ENCODE measurements around the gene ALG10B. TPM values are rescaled to one million over a fixed set of nuclear protein-coding genes. Genes with fewer than 3 reads are reported as not detected.
A peak's percentile ranks its signal among the peaks of the same experiment; 100 is the strongest.

The ALG10B gene
- total RNA-seq (10 to 100 TPM in 3 of 9 donors, 1 to 10 TPM in 6; 4.2 to 14.9 (median 7.9) TPM), polyA plus RNA-seq (1 to 10 TPM; 1.0 to 5.1 (median 1.2) TPM)
- long read RNA-seq, donor 1: 0 reads
- long read RNA-seq, donor 2, full-length matches to known transcripts: 2 of 2 reads
- long read RNA-seq, donor 2, partial matches to known transcripts: 0 of 2 reads
- long read RNA-seq, donor 2, other reads (novel, unspliced or antisense): 0 of 2 reads
- long read RNA-seq, donor 3: 0 reads
- long read RNA-seq, donor 4, partial matches to known transcripts: 0 of 1 reads
- long read RNA-seq, donor 4, other reads (novel, unspliced or antisense): 1 of 1 reads
- long read RNA-seq, donor 5, full-length matches to known transcripts: 2 of 2 reads
- long read RNA-seq, donor 5, partial matches to known transcripts: 0 of 2 reads
- long read RNA-seq, donor 5, other reads (novel, unspliced or antisense): 0 of 2 reads
- long read RNA-seq, donor 6, full-length matches to known transcripts: 1 of 4 reads
- long read RNA-seq, donor 6, partial matches to known transcripts: 0 of 4 reads
- long read RNA-seq, donor 6, other reads (novel, unspliced or antisense): 3 of 4 reads
- long read RNA-seq, donor 7: 0 reads
- long read RNA-seq, donor 8, full-length matches to known transcripts: 2 of 2 reads
- long read RNA-seq, donor 8, partial matches to known transcripts: 0 of 2 reads
- long read RNA-seq, donor 8, other reads (novel, unspliced or antisense): 0 of 2 reads
- long read RNA-seq, donor 9: 0 reads
- long read RNA-seq, donor 10: 0 reads

- H3K4me3 ChIP-seq: peak within 1 kb of the TSS; percentile 32 to 88 (median 60)
- H3K27me3 ChIP-seq: no peaks in the 10 kb centered on the region
- DNase-seq: peak; percentile 93 to 98 (median 96)
- no peaks in the 10 kb centered on the region for H3K9me3 ChIP-seq (replicated peaks in 1 of 3)
- intact Hi-C loops (cut with DNase I): no loop called here
- peak within 1 kb of the TSS in 4 of 5 donors; percentile 80 to 95 (median 85) for H3K27ac ChIP-seq
- no peaks in the 10 kb centered on the region for H3K36me3 ChIP-seq (replicated peaks in 1 of 2)
- peaks cover 0 to 15% of the 10 kb centered on the region in 2 donors for H3K4me1 ChIP-seq (replicated peaks in 1 of 2)
- WGBS, 4 donors: 0 to 1% (median 0%) methylated on average over 25 to 42 of the region's 42 CpGs
- no peak for TF ChIP-seq POLR2A (IDR thresholded peaks at IDR 0.05)
- peak; percentile 23 to 85 (median 73) for TF ChIP-seq CTCF (IDR thresholded peaks at IDR 0.05)
These were observed at the start of gene ALG10B for GRCh38 chr12:38316391-38317129. TSS of gene ALG10B (plus strand) at chr12:38316774. CDS start at chr12:38316894, 120 bp downstream.

GRCh38 chr12:38268612-38269011 lies 48.0 kb upstream of the ALG10B start:
- no peak for DNase-seq
- Histone ChIP-seq H3K4me3 (no peak overlapping the region), H3K27ac (no peak overlapping the region), H3K36me3 (replicated peaks in 1 of 2) (no peaks in the 10 kb centered on the region), H3K27me3 (no peaks in the 10 kb centered on the region), H3K9me3 (replicated peaks in 1 of 3) (no peaks in the 10 kb centered on the region), H3K4me1 (replicated peaks in 1 of 2) (no peaks in the 10 kb centered on the region)
- TF ChIP-seq POLR2A (IDR thresholded peaks at IDR 0.05) (no peak), CTCF (IDR thresholded peaks at IDR 0.05) (no peak)
- intact Hi-C loops (cut with DNase I): no loop called here

GRCh38 chr12:38269897-38270296 lies 46.7 kb upstream of the ALG10B start:
- H3K4me1 ChIP-seq (replicated peaks in 1 of 2): no peaks in the 10 kb centered on the region
- H3K9me3 ChIP-seq (replicated peaks in 1 of 3): no peaks in the 10 kb centered on the region
- H3K27me3 ChIP-seq: no peaks in the 10 kb centered on the region
- no peak overlapping the region for H3K27ac ChIP-seq
- WGBS, 4 donors: 31 to 54% (median 48%) methylated on average over 1 of the region's 1 CpG
- DNase-seq: no peak
- no peak for TF ChIP-seq POLR2A (IDR thresholded peaks at IDR 0.05)
- TF ChIP-seq CTCF (IDR thresholded peaks at IDR 0.05): no peak
- intact Hi-C loops (cut with DNase I): no loop called here
- H3K4me3 ChIP-seq: no peak overlapping the region
- no peaks in the 10 kb centered on the region for H3K36me3 ChIP-seq (replicated peaks in 1 of 2)

GRCh38 chr12:38279756-38280155 lies 36.8 kb upstream of the ALG10B start:
- intact Hi-C loops (cut with DNase I): no loop called here
- H3K36me3 ChIP-seq (replicated peaks in 1 of 2): no peaks in the 10 kb centered on the region
- TF ChIP-seq CTCF (IDR thresholded peaks at IDR 0.05) (no peak), POLR2A (IDR thresholded peaks at IDR 0.05) (no peak)
- WGBS, 4 donors: 20 to 40% (median 32%) methylated on average over 2 of the region's 2 CpGs
- no peaks in the 10 kb centered on the region for H3K27me3 ChIP-seq
- H3K4me3 ChIP-seq: no peak overlapping the region
- H3K4me1 ChIP-seq (replicated peaks in 1 of 2): no peaks in the 10 kb centered on the region
- no peak for DNase-seq
- no peaks in the 10 kb centered on the region for H3K9me3 ChIP-seq (replicated peaks in 1 of 3)
- H3K27ac ChIP-seq: no peak overlapping the region
